Inferior parietal cortex (tissue), 1 donor: ENCODE results near the gene LHFPL5.

Experiments
- DNase-seq: peaks from one replicate; pipeline ENCODE4 v3.0.0-alpha.2; 2016; ENCODE audit errors: extremely low spot score

LHFPL5 gene

GRCh38 chr6:35804996-35805736 is at the start of gene LHFPL5:
LHFPL5 (plus strand) TSS chr6:35805352; CDS start chr6:35805671, 319 bp downstream.
- DNase-seq, result no peak

GRCh38 chr6:35757456-35758123 is 47.6 kb upstream of the LHFPL5 start:
- DNase-seq, result no peak

- no peak for DNase-seq
These were observed 45.7 kb upstream of the LHFPL5 start for GRCh38 chr6:35759426-35759825.

GRCh38 chr6:35765739-35766138 is 39.4 kb upstream of the LHFPL5 start:
- no peak for DNase-seq

- no peak for DNase-seq
These were observed 35.9 kb upstream of the LHFPL5 start for GRCh38 chr6:35769211-35769610.

- no peak for DNase-seq
These were observed 33.9 kb upstream of the LHFPL5 start for GRCh38 chr6:35771343-35771627.

GRCh38 chr6:35774116-35774794 is 30.9 kb upstream of the LHFPL5 start:
- no peak for DNase-seq

GRCh38 chr6:35775031-35775430 is 30.1 kb upstream of the LHFPL5 start:
- no peak for DNase-seq

- DNase-seq, result no peak
These were observed 28.6 kb upstream of the LHFPL5 start, which contains the start of gene CLPSL2 for GRCh38 chr6:35776364-35777215. CLPSL2 (plus strand) TSS chr6:35776598; CDS start chr6:35776619, 21 bp downstream.

GRCh38 chr6:35777356-35778102 is 27.6 kb upstream of the LHFPL5 start:
- DNase-seq, result no peak

- DNase-seq, result no peak
These were observed 26.7 kb upstream of the LHFPL5 start for GRCh38 chr6:35778437-35778836.

- no peak for DNase-seq
These were observed 24.4 kb upstream of the LHFPL5 start, which contains the start of gene CLPSL1 for GRCh38 chr6:35780719-35781118. CLPSL1 (plus strand) TSS chr6:35781019; CDS start chr6:35781111, 92 bp downstream.

- DNase-seq, result no peak
These were observed 23.9 kb upstream of the LHFPL5 start for GRCh38 chr6:35781290-35781689.

- DNase-seq, result no peak
These were observed 22.7 kb upstream of the LHFPL5 start for GRCh38 chr6:35782424-35782823.

GRCh38 chr6:35784200-35784599 is 21.0 kb upstream of the LHFPL5 start:
- no peak for DNase-seq

- no peak for DNase-seq
These were observed 18.9 kb upstream of the LHFPL5 start for GRCh38 chr6:35786272-35786671.

- DNase-seq, result no peak
These were observed 18.3 kb upstream of the LHFPL5 start for GRCh38 chr6:35786810-35787209.

- no peak for DNase-seq
These were observed 17.6 kb upstream of the LHFPL5 start for GRCh38 chr6:35787266-35788218.

GRCh38 chr6:35788423-35788982 is 16.6 kb upstream of the LHFPL5 start:
- no peak for DNase-seq

GRCh38 chr6:35790683-35791082 is 14.5 kb upstream of the LHFPL5 start:
- DNase-seq, result no peak
